Hepatocyte (in vitro differentiated cells): ENCODE measurements around the gene ACTR3C.

ENCODE experiments used
- CTCF ChIP-seq: fragments of 200-600 bp; sonication (generic); IDR thresholded peaks from 2 replicates; pipeline ENCODE4 v1.5.1; 2016; ENCODE audit warnings: antibody characterized with exemption, mild to moderate bottlenecking; ENCODE audit not compliant: poor library complexity
- EZH2 ChIP-seq: fragments of 200-600 bp; sonication (generic); IDR thresholded peaks from 2 replicates; pipeline ENCODE4 v1.6.1; 2016; ENCODE audit warnings: antibody characterized with exemption, mild to moderate bottlenecking, borderline replicate concordance

GRCh38 chr7:150365673-150366398 is 42.5 kb upstream of the ACTR3C start:
- TF ChIP-seq CTCF (no peak), EZH2 (no peak)
